HUES48 (cell line): ENCODE measurements around the gene ARSI.

Experiments
- H3K27ac ChIP-seq: one replicate; pipeline ENCODE4 v1.7.0; 2013; ENCODE audit warnings: low read depth, low read length, inconsistent platforms
- H3K27me3 ChIP-seq: 2 replicates; pipeline ENCODE4 v1.6.1; 2013; ENCODE audit warnings: mild to moderate bottlenecking, low read length; ENCODE audit not compliant: control insufficient read depth, insufficient read depth
- H3K36me3 ChIP-seq: 2 replicates; pipeline ENCODE4 v1.6.1; 2013; ENCODE audit warnings: low read length; ENCODE audit not compliant: control insufficient read depth, insufficient read depth
- H3K4me1 ChIP-seq: 2 replicates; pipeline ENCODE4 v1.6.1; 2013; ENCODE audit warnings: mild to moderate bottlenecking, low read length; ENCODE audit not compliant: control insufficient read depth, insufficient read depth
- H3K4me3 ChIP-seq: 2 replicates; pipeline ENCODE4 v1.5.1; 2013; ENCODE audit warnings: mild to moderate bottlenecking, low read depth, low read length
- H3K9ac ChIP-seq: 2 replicates; pipeline ENCODE4 v1.6.1; 2013; ENCODE audit warnings: mild to moderate bottlenecking, low read depth, low read length, moderate library complexity
- H3K9me3 ChIP-seq: 2 replicates; pipeline ENCODE4 v1.6.1; 2013; ENCODE audit warnings: low read length; ENCODE audit not compliant: control insufficient read depth, insufficient read depth

The ARSI gene

GRCh38 chr5:150307617-150308426, 5.1 kb upstream of the ARSI start:
- no peak overlapping the region for H3K27ac ChIP-seq
- no peak overlapping the region for H3K9ac ChIP-seq
- no peaks in the 10 kb centered on the region for H3K9me3 ChIP-seq
- H3K4me3 ChIP-seq: no peak overlapping the region
- peaks cover 33% of the 10 kb centered on the region for H3K4me1 ChIP-seq
- no peaks in the 10 kb centered on the region for H3K36me3 ChIP-seq
- H3K27me3 ChIP-seq: no peaks in the 10 kb centered on the region

DNA sequence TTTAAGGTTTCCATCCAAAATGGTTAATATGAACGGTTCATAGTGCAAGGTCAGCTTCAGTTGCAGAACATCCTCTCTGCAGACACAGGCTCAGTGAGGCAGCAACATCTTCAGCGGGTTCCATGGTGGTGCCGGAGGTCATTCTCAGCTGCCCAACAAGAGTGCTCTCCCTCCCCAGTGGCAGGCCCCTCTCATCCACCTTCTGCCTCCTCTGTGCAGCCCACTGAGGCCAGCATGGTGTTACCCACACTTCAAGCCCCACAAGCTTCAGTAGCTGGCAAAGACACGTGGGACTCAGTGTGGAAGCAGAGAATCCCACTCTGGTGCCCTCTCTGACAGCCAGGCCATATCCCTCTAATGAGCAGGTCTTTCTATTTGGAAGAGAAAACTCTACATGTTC, 4.1 kb upstream of the ARSI start:
- H3K27ac ChIP-seq: no peak overlapping the region
- H3K4me1 ChIP-seq: peaks cover 33% of the 10 kb centered on the region
- no peak overlapping the region for H3K4me3 ChIP-seq
- no peaks in the 10 kb centered on the region for H3K9me3 ChIP-seq
- H3K27me3 ChIP-seq: peaks cover 2% of the 10 kb centered on the region; the same call in 1 of the 2 replicates
- no peak overlapping the region for H3K9ac ChIP-seq
- H3K36me3 ChIP-seq: no peaks in the 10 kb centered on the region

DNA sequence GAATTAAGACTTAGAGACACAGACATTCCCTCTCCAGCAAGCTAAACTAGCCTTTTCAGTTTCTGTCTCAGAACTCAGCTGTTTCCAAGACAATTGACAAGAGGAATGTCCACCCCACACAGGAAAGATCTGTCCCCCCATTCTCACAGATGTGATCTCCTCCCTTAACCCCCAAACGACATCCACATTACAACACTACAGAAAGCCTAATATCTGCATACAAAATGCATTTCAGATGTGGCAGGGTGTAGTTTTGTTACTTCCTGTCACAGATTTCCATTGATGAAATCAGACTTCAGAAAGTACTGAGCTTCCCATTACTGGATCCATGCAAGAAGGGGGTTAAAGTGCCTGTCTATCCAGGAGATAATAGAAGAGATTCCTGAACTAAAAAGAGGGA, 2.9 kb upstream of the ARSI start:
- Histone ChIP-seq H3K36me3 (no peaks in the 10 kb centered on the region), H3K4me1 (peaks cover 40% of the 10 kb centered on the region), H3K4me3 (no peak overlapping the region), H3K27ac (no peak overlapping the region), H3K27me3 (peaks cover 11% of the 10 kb centered on the region), H3K9ac (no peak overlapping the region), H3K9me3 (no peaks in the 10 kb centered on the region)

DNA sequence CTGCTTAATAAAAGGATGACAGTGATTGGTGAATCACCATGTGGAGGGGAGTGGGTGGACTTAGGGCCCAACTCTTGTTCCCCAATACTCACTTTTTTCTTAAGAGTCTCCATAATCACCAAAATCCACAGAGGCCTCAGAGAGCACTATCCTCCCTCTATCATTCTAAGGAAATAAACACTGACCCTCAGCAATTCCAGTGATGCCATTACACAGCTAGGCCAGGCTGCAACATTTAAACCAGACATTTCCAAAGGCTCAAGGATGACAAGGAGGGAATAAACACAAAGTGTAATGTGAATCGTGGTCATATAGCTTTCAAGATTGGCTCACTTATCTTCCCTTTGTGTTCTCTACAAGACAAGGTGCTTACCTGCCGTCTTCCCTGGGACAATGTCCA, 2.4 kb upstream of the ARSI start:
- Histone ChIP-seq H3K27me3 (peaks cover 11% of the 10 kb centered on the region), H3K4me1 (peaks cover 44% of the 10 kb centered on the region), H3K4me3 (no peak overlapping the region), H3K9me3 (no peaks in the 10 kb centered on the region), H3K36me3 (no peaks in the 10 kb centered on the region), H3K27ac (no peak overlapping the region), H3K9ac (no peak overlapping the region)

DNA sequence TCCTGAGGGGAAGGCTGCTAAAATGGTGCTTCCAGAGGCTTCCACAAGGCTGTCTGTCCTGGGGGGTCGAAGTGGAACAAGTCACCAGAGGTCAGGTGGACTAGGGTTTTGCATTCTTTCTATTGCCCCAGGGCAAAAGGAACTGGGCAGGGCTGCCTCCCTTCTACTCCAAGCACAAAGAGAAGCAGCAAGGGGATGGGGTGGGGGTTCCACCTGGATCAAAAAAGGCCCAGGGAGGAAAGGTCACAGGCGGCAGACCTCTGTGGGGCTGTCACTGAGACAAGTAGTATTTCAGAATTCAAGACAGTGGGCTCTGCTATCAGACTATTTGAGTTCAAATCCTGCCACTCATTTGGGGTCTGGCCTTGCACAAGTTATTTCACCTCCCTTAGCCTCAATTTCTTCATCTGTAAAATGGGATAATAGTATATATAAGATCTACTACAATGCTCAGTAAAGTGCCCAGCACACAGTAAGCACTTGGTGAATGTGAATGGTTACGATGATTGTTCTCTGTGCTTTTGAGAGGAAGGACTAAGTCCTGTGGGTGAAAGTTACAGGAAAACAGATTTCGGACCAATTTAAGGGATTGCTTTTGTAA, 1.9 kb upstream of the ARSI start:
- Histone ChIP-seq H3K36me3 (no peaks in the 10 kb centered on the region), H3K4me3 (no peak overlapping the region), H3K4me1 (peaks cover 44% of the 10 kb centered on the region), H3K9me3 (no peaks in the 10 kb centered on the region), H3K27me3 (peaks cover 11% of the 10 kb centered on the region), H3K27ac (no peak overlapping the region), H3K9ac (no peak overlapping the region)

DNA sequence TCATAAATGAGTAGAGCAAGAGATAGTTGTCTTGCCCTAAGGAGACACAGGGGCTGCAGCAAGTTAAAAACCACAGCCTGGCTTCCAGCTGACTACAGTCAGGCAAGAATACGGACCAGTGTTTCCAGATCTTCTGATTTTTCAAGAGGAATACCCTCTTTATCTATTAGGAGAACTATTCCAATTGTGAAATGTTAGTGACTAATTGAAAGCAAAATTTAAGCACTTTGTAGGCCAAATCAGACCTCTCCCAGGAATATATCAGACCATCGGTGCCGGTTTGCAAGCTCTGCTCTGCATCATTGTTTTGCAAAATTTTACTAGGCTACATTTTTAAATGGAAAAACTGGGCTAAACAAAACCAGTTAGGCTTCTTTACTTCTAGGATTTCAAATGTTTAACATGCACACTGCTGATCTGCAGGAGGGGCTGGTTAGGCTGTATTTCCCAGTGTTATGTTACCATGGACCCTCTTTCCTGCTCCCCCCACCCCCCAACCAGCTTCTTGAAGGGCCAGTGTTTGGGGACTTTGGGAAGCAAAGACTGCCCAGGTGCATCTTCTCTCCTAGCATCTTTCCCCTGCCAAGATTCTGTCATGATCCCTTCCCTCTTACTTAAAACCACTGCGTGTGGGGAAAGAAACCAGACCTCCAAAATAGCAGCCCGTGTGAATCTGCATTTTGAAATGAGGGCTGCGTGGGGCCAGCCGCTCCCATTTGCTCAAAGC, 1.1 kb upstream of the ARSI start:
- Histone ChIP-seq H3K27me3 (peaks cover 11% of the 10 kb centered on the region), H3K36me3 (no peaks in the 10 kb centered on the region), H3K4me1 (peaks cover 44% of the 10 kb centered on the region), H3K4me3 (peak overlapping the region; percentile 64), H3K9ac (no peak overlapping the region), H3K27ac (no peak overlapping the region), H3K9me3 (no peaks in the 10 kb centered on the region)

GRCh38 chr5:150303070-150303615, 438 bp upstream of the ARSI start:
- H3K36me3 ChIP-seq: no peaks in the 10 kb centered on the region
- H3K27ac ChIP-seq: peak overlapping the region; percentile 81
- H3K9ac ChIP-seq: no peak overlapping the region
- H3K4me3 ChIP-seq: peak overlapping the region; percentile 64
- H3K4me1 ChIP-seq: peaks cover 44% of the 10 kb centered on the region
- peaks cover 11% of the 10 kb centered on the region for H3K27me3 ChIP-seq
- H3K9me3 ChIP-seq: no peaks in the 10 kb centered on the region

DNA sequence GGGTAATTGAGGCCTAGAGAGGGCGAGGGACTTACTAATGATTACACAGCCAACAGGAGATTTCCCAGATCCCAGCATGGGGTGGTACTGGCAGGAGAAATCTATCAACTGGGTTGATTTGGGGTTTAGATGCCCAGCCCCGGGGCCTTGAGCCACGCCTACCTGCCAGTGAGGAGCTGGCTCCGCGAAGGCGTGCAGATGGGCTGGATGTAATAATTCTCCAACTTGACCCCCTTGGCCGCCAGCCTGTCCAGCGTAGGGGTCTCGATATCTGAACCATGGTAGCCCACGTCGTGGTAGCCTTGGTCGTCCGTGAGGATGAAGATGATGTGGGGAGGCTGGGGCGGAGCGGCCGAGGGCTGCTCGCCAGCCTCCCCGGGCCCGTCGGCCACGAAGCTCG, 804 bp downstream of the ARSI start:
- H3K4me3 ChIP-seq: peak overlapping the region; percentile 64
- H3K9me3 ChIP-seq: no peaks in the 10 kb centered on the region
- H3K9ac ChIP-seq: no peak overlapping the region
- peaks cover 44% of the 10 kb centered on the region for H3K4me1 ChIP-seq
- peak overlapping the region; percentile 81 for H3K27ac ChIP-seq
- H3K36me3 ChIP-seq: no peaks in the 10 kb centered on the region
- peaks cover 11% of the 10 kb centered on the region for H3K27me3 ChIP-seq

DNA sequence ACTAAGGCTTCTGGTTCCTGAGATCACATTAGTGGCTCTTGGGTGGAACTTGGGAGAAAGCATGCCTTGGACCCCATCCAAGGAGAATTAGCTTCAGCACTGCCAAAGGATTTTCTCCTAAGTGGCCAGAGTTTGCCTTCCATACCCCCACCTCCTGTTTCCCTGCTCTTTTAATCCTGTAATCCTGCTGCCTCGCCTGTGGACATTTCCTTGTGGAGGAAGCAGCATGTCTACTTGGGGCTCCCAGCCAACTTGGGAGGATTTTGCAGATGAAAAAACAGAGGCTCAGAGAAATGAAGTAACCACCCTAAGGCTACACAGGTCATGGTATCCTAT, 1.6 kb downstream of the ARSI start:
- Histone ChIP-seq H3K36me3 (no peaks in the 10 kb centered on the region), H3K4me1 (peaks cover 41% of the 10 kb centered on the region), H3K9me3 (no peaks in the 10 kb centered on the region), H3K4me3 (no peak overlapping the region), H3K27me3 (peaks cover 11% of the 10 kb centered on the region), H3K27ac (no peak overlapping the region), H3K9ac (no peak overlapping the region)

GRCh38 chr5:150300496-150301169, 2.1 kb downstream of the ARSI start:
- no peak overlapping the region for H3K4me3 ChIP-seq
- peak overlapping the region; percentile 31 for H3K27ac ChIP-seq
- no peaks in the 10 kb centered on the region for H3K9me3 ChIP-seq
- H3K27me3 ChIP-seq: peaks cover 11% of the 10 kb centered on the region
- no peak overlapping the region for H3K9ac ChIP-seq
- H3K36me3 ChIP-seq: no peaks in the 10 kb centered on the region
- H3K4me1 ChIP-seq: peaks cover 36% of the 10 kb centered on the region
